HCT116 (cell line): ENCODE data around the gene ATP8A1. TPM values are rescaled to one million over a fixed set of nuclear protein-coding genes. Genes with fewer than 3 reads are reported as not detected.

ENCODE experiments used
- ATAC-seq: fragments of 200-7000 bp; cut with Tn5 transposase; 2 replicates; pipeline ENCODE4 v1.9.1; 2020; ENCODE audit warnings: mild to moderate bottlenecking, moderate library complexity
- BruUV-seq: library from RNA; stranded (reverse); fragments of 400-500 nt; replicated peaks from 2 replicates; lab custom pipeline; 2021; lab: Mats Ljungman, UMichigan
- CTCF ChIA-PET: fragments of 300-600 bp; sonication (Branson Sonifier 250); formaldehyde crosslinking; loops from one replicate; lab custom pipeline; 2021; ENCODE audit warnings: antibody characterized with exemption; lab: Charles Lee
- POLR2A ChIA-PET: fragments of 300-600, 350-600 bp; sonication (Branson Sonifier 250); formaldehyde crosslinking; loops from one replicate; lab custom pipeline; 2021; ENCODE audit warnings: antibody characterized with exemption; lab: Charles Lee
- RAD21 ChIA-PET, 2 experiments: fragments of 300-600 bp; sonication (Branson Sonifier 250); formaldehyde crosslinking; loops; one replicate each; lab custom pipeline; 2023; ENCODE audit warnings: low total read pairs in 2 of 2; ENCODE audit not compliant: uncharacterized antibody in 2 of 2, unreplicated experiment in 2 of 2, low non-redundant PET in 1 of 2; lab: Charles Lee
- DNase-seq: peaks from one replicate; pipeline ENCODE4 v3.0.0-alpha.2; 2010; ENCODE audit warnings: low read depth, low spot score
- H2AFZ ChIP-seq: fragments of 200-600 bp; shearing (Covaris generic), sonication (generic); 2 replicates; pipeline ENCODE4 v1.6.1; 2017; ENCODE audit warnings: low read depth, mixed run types, mixed read lengths, antibody characterized with exemption, low read length; ENCODE audit not compliant: poor library complexity, severe bottlenecking
- H3K27ac ChIP-seq: 2 replicates; pipeline ENCODE4 v1.5.1; 2012; ENCODE audit warnings: low read depth, low read length
- H3K27me3 ChIP-seq: fragments of 200-600 bp; sonication (generic); 2 replicates; pipeline ENCODE4 v1.6.1; 2016; ENCODE audit warnings: mixed run types, low read length, mixed read lengths; ENCODE audit not compliant: insufficient read depth
- H3K36me3 ChIP-seq, 2 experiments: fragments of 200-500 bp in 1 of 2; fragments of 200-600 bp in 1 of 2; sonication (Bioruptor generic) in 1 of 2; sonication (generic) in 1 of 2; 2 replicates each; pipeline versions ENCODE4 v1.5.1 to v1.6.1; 2014 to 2016; ENCODE audit warnings: low read length in 2 of 2, inconsistent platforms in 1 of 2, mixed read lengths in 1 of 2, mixed run types in 1 of 2; ENCODE audit not compliant: insufficient read depth in 2 of 2, control insufficient read depth in 1 of 2
- H3K4me1 ChIP-seq, 2 experiments: fragments of 200-600 bp in 1 of 2; sonication (generic) in 1 of 2; 2 replicates each; pipeline versions ENCODE4 v1.5.1 to v1.6.1; 2012 to 2017; ENCODE audit warnings: low read length in 2 of 2, inconsistent platforms in 1 of 2, mild to moderate bottlenecking in 1 of 2, mixed read lengths in 1 of 2, mixed run types in 1 of 2, moderate library complexity in 1 of 2; ENCODE audit not compliant: insufficient read depth in 2 of 2, control insufficient read depth in 1 of 2
- H3K4me2 ChIP-seq: fragments of 200-600 bp; sonication (generic); 2 replicates; pipeline ENCODE4 v1.6.1; 2017; ENCODE audit warnings: mixed run types, low read length, mixed read lengths
- H3K4me3 ChIP-seq, 2 experiments: fragments of 200-600 bp in 1 of 2; sonication (generic) in 1 of 2; replicated peaks in 1 of 2; 2 replicates each; pipeline ENCODE4 v1.5.1; 2011 to 2016; ENCODE audit warnings: low read length in 2 of 2, control low read depth in 1 of 2, low read depth in 1 of 2, mild to moderate bottlenecking in 1 of 2, mixed read lengths in 1 of 2, mixed run types in 1 of 2
- H3K79me2 ChIP-seq: fragments of 200-600 bp; sonication (generic); 2 replicates; pipeline ENCODE4 v1.6.1; 2017; ENCODE audit warnings: mild to moderate bottlenecking, mixed run types, low read length, moderate library complexity, mixed read lengths; ENCODE audit not compliant: insufficient read depth
- H3K9ac ChIP-seq: fragments of 200-600 bp; sonication (generic); 2 replicates; pipeline ENCODE4 v1.6.1; 2016; ENCODE audit warnings: low read length, mixed read lengths
- H3K9me2 ChIP-seq: fragments of 200-600 bp; sonication (generic), shearing (Covaris generic); 2 replicates; pipeline ENCODE4 v1.6.1; 2017; ENCODE audit warnings: mixed run types, mild to moderate bottlenecking, moderate library complexity; ENCODE audit not compliant: insufficient read depth
- H3K9me3 ChIP-seq, 2 experiments: fragments of 200-500 bp in 1 of 2; fragments of 200-600 bp in 1 of 2; sonication (Bioruptor generic) in 1 of 2; sonication (generic) in 1 of 2; 2 replicates each; pipeline ENCODE4 v1.6.1; 2014 to 2017; ENCODE audit warnings: low read length in 2 of 2, mixed read lengths in 2 of 2, inconsistent platforms in 1 of 2, low read depth in 1 of 2, mild to moderate bottlenecking in 1 of 2, mixed run types in 1 of 2, moderate library complexity in 1 of 2; ENCODE audit not compliant: control insufficient read depth in 1 of 2, insufficient read depth in 1 of 2
- H4K20me1 ChIP-seq: fragments of 200-600 bp; sonication (generic), shearing (Covaris generic); 2 replicates; pipeline ENCODE4 v1.6.1; 2017; ENCODE audit warnings: mixed run types, mild to moderate bottlenecking, moderate library complexity; ENCODE audit not compliant: insufficient read depth
- CBX3 ChIP-seq: IDR thresholded peaks from 2 replicates; pipeline ENCODE4 v1.6.1; 2012; ENCODE audit warnings: low read depth
- EGR1 ChIP-seq: IDR thresholded peaks from 2 replicates; pipeline ENCODE4 v1.6.1; 2012; ENCODE audit warnings: low read depth
- ELF1 ChIP-seq: IDR thresholded peaks from 2 replicates; pipeline ENCODE4 v1.6.1; 2012; ENCODE audit warnings: low read depth, borderline replicate concordance
- EZH2 ChIP-seq: fragments of 200-600 bp; sonication (generic); IDR thresholded peaks from 2 replicates; pipeline ENCODE4 v1.6.1; 2017; ENCODE audit warnings: antibody characterized with exemption, mixed run types
- EZH2phosphoT487 ChIP-seq: fragments of 200-600 bp; IDR thresholded peaks from 2 replicates; pipeline ENCODE4 v1.6.1; 2018; ENCODE audit warnings: antibody characterized with exemption, borderline replicate concordance
- FOSL1 ChIP-seq: IDR thresholded peaks from 2 replicates; pipeline ENCODE4 v1.6.1; 2012; ENCODE audit warnings: low read depth
- JUND ChIP-seq: IDR thresholded peaks from 2 replicates; pipeline ENCODE4 v1.6.1; 2012
- POLR2AphosphoS5 ChIP-seq: IDR thresholded peaks from 2 replicates; pipeline ENCODE4 v1.6.1; 2011; ENCODE audit warnings: mild to moderate bottlenecking, low read depth, low read length, moderate library complexity
- RAD21 ChIP-seq: IDR thresholded peaks from 2 replicates; pipeline ENCODE4 v1.6.1; 2012; ENCODE audit warnings: low read depth, mild to moderate bottlenecking
- SIN3A ChIP-seq: IDR thresholded peaks from 2 replicates; pipeline ENCODE4 v1.6.1; 2012; ENCODE audit warnings: low read depth
- SP1 ChIP-seq: IDR thresholded peaks from 2 replicates; pipeline ENCODE4 v1.6.1; 2012; ENCODE audit warnings: low read depth
- SRF ChIP-seq: IDR thresholded peaks from 2 replicates; pipeline ENCODE4 v1.6.1; 2012; ENCODE audit warnings: low read depth
- TCF7L2 ChIP-seq: IDR thresholded peaks from 2 replicates; pipeline ENCODE4 v1.7.0; 2011; ENCODE audit warnings: borderline replicate concordance, inconsistent platforms; ENCODE audit not compliant: insufficient read depth, insufficient read length; ENCODE audit errors: extremely low read depth
- ZFX ChIP-seq: fragments of 450-650 bp; IDR thresholded peaks from 2 replicates; pipeline ENCODE4 v1.6.1; 2017
- ZNF274 ChIP-seq: fragments of 200-500 bp; sonication (Bioruptor generic); IDR thresholded peaks from 2 replicates; pipeline ENCODE4 v1.6.1; 2014; ENCODE audit warnings: mild to moderate bottlenecking, low read depth, low read length, inconsistent platforms
- intact Hi-C: fragments of 100-400 bp; cut with micrococcal nuclease; formaldehyde crosslinking; loops from 2 replicates; pipeline ENCODE4 v1.10.0; 2022
- total RNA-seq: library from RNA; stranded (reverse); gene quantifications from one replicate; pipeline ENCODE4 v1.2.1, GENCODE V29; 2021; ENCODE audit not compliant: unreplicated experiment
- TF ChIP-seq, protein P1 (sequence below): IDR thresholded peaks from 2 replicates; pipeline ENCODE4 v1.6.1; 2011; ENCODE audit warnings: mild to moderate bottlenecking, low read length, moderate library complexity; ENCODE audit not compliant: insufficient replicate concordance; ENCODE audit errors: extremely low read depth
- TF ChIP-seq, protein P2 (sequence below), 3 experiments: fragments of 200-600 bp in 1 of 3; sonication (generic) in 1 of 3; IDR thresholded peaks in 2 of 3; conservative IDR thresholded peaks in 1 of 3; 2 replicates each; pipeline ENCODE4 v1.5.1; 2012 to 2017; ENCODE audit warnings: low read depth in 2 of 3, low read length in 2 of 3, antibody characterized with exemption in 1 of 3, borderline replicate concordance in 1 of 3, control low read depth in 1 of 3, mild to moderate bottlenecking in 1 of 3, mixed read lengths in 1 of 3, mixed run types in 1 of 3, moderate library complexity in 1 of 3; ENCODE audit not compliant: insufficient read depth in 1 of 3

Gene ATP8A1
- total RNA-seq, 1 experiment from 2014 or later: 1.9 TPM

DNA sequence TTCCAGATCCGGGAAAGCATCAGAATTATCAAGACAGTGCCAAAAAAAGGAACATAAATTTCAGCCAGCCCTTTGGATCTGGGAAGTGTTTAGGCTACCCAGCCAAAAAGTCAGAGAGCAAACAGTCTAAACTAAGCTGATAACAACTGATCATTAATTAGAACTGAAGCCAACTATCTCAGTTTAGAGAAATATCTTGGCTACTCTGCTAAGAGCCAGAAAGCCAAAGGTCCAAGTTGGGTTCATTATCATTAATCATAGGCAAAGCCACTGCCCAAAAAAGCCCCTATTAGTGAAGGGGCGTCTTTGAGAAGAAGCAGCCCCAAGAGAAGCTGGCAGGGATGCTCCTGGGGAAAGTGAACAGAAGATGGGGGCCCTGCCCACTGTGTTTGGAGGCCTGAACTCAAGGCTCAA lies 296.6 kb downstream of the ATP8A1 start:
- BruUV-seq: no TSS peak
- H3K9me2 ChIP-seq: no peaks in the 10 kb centered on the region
- no peak overlapping the region for H3K4me2 ChIP-seq
- no peaks in the 10 kb centered on the region for H3K36me3 ChIP-seq
- intact Hi-C loops: no loop called here
- POLR2A ChIA-PET: no interaction called here
- CTCF ChIA-PET: interaction anchor here (0.9 kb wide), 2 partner anchors 11 to 160 kb away, joined by 3 read pairs; no protein-coding TSS in a partner anchor
- no peak overlapping the region for H3K27ac ChIP-seq
- H3K4me3 ChIP-seq: no peak overlapping the region
- DNase-seq (no peak), ATAC-seq (no peak)
- no peak overlapping the region for H3K9ac ChIP-seq
- TF ChIP-seq SP1 (no peak), EZH2 (no peak), EZH2phosphoT487 (no peak), RAD21 (no peak)
- TF ChIP-seq, protein P1, sequence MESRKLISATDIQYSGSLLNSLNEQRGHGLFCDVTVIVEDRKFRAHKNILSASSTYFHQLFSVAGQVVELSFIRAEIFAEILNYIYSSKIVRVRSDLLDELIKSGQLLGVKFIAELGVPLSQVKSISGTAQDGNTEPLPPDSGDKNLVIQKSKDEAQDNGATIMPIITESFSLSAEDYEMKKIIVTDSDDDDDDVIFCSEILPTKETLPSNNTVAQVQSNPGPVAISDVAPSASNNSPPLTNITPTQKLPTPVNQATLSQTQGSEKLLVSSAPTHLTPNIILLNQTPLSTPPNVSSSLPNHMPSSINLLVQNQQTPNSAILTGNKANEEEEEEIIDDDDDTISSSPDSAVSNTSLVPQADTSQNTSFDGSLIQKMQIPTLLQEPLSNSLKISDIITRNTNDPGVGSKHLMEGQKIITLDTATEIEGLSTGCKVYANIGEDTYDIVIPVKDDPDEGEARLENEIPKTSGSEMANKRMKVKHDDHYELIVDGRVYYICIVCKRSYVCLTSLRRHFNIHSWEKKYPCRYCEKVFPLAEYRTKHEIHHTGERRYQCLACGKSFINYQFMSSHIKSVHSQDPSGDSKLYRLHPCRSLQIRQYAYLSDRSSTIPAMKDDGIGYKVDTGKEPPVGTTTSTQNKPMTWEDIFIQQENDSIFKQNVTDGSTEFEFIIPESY: no peak
- H4K20me1 ChIP-seq: no peaks in the 10 kb centered on the region
- H2AFZ ChIP-seq: no peak overlapping the region
- RAD21 ChIA-PET: no interaction called here
- H3K79me2 ChIP-seq: no peaks in the 10 kb centered on the region
- peaks cover 36% of the 10 kb centered on the region for H3K27me3 ChIP-seq
- no peaks in the 10 kb centered on the region for H3K9me3 ChIP-seq
- no peaks in the 10 kb centered on the region for H3K4me1 ChIP-seq

DNA sequence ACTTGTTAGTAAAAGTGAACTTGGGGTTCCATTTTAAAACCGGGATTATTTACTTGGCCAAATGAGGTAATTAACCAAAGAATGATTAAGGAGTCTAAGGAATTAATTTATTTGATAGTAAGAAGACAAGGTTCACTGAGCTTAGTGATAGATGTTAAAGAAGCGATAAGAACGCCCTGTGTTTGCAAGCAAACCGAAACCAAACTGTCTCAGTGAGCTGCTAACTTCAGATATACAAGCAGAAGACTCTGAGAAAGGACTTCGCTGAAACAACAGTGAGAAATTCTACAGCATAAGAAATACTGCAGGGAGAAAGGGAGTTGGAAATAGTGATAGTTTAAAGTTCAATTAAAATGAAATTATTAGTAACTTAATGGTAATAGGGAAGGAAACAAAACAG lies 297.2 kb downstream of the ATP8A1 start:
- H2AFZ ChIP-seq: no peak overlapping the region
- CTCF ChIA-PET: interaction anchor here (0.9 kb wide), 1 partner anchor 12 kb away, joined by 3 read pairs; no protein-coding TSS in a partner anchor
- TF ChIP-seq EZH2phosphoT487 (no peak), EGR1 (no peak), RAD21 (no peak), JUND (no peak), ZFX (no peak), ZNF274 (no peak), ELF1 (no peak), SP1 (no peak), SRF (no peak), FOSL1 (no peak), SIN3A (no peak), CBX3 (no peak), EZH2 (no peak), POLR2AphosphoS5 (no peak), TCF7L2 (no peak)
- TF ChIP-seq, protein P2, sequence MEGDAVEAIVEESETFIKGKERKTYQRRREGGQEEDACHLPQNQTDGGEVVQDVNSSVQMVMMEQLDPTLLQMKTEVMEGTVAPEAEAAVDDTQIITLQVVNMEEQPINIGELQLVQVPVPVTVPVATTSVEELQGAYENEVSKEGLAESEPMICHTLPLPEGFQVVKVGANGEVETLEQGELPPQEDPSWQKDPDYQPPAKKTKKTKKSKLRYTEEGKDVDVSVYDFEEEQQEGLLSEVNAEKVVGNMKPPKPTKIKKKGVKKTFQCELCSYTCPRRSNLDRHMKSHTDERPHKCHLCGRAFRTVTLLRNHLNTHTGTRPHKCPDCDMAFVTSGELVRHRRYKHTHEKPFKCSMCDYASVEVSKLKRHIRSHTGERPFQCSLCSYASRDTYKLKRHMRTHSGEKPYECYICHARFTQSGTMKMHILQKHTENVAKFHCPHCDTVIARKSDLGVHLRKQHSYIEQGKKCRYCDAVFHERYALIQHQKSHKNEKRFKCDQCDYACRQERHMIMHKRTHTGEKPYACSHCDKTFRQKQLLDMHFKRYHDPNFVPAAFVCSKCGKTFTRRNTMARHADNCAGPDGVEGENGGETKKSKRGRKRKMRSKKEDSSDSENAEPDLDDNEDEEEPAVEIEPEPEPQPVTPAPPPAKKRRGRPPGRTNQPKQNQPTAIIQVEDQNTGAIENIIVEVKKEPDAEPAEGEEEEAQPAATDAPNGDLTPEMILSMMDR (IDR thresholded peaks at IDR 0.05 in 2 of 3, conservative IDR thresholded peaks at IDR 0.05 in 1 of 3; ENCODE audit: borderline replicate concordance in 1 of 3, insufficient read depth in 1 of 3, low read depth in 2 of 3, low read length in 2 of 3): no peak

More for the DNA sequence above, 297.2 kb downstream of the ATP8A1 start:
- no peak for ATAC-seq
- intact Hi-C loops: no loop called here
- DNase-seq: no peak
- H4K20me1 ChIP-seq: no peaks in the 10 kb centered on the region
- H3K27ac ChIP-seq: no peak overlapping the region
- no peaks in the 10 kb centered on the region for H3K4me1 ChIP-seq
- H3K9ac ChIP-seq: no peak overlapping the region
- no peaks in the 10 kb centered on the region for H3K36me3 ChIP-seq
- H3K79me2 ChIP-seq: no peaks in the 10 kb centered on the region
- no peak overlapping the region for H3K4me3 ChIP-seq
- H3K4me2 ChIP-seq: no peak overlapping the region
- no TSS peak for BruUV-seq
- no peaks in the 10 kb centered on the region for H3K9me2 ChIP-seq
- ChIA-PET POLR2A (no interaction called here), RAD21 (no interaction called here)
- H3K27me3 ChIP-seq: peaks cover 36% of the 10 kb centered on the region
- H3K9me3 ChIP-seq: no peaks in the 10 kb centered on the region
